Panc1 (cell line): ENCODE results near the gene COX15.

Experiments
- POLR2AphosphoS5 ChIP-seq: IDR thresholded peaks from 2 replicates; pipeline ENCODE4 v1.6.1; 2012; ENCODE audit warnings: mild to moderate bottlenecking, low read depth, low read length, moderate library complexity
- SIN3A ChIP-seq: IDR thresholded peaks from 2 replicates; pipeline ENCODE4 v1.6.1; 2012; ENCODE audit warnings: low read depth, mild to moderate bottlenecking, low read length, moderate library complexity, borderline replicate concordance; ENCODE audit not compliant: insufficient read depth
- TF ChIP-seq, protein P1 (sequence below), 2 experiments: IDR thresholded peaks; 2 replicates each; pipeline ENCODE4 v1.6.1; 2011 to 2012; ENCODE audit warnings: low read depth in 2 of 2, control low read depth in 1 of 2, low read length in 1 of 2, mild to moderate bottlenecking in 1 of 2, moderate library complexity in 1 of 2; ENCODE audit not compliant: insufficient read depth in 1 of 2
- TF ChIP-seq, protein P2 (sequence below): fragments of 450-650 bp; IDR thresholded peaks from 2 replicates; pipeline ENCODE4 v1.5.1; 2017; ENCODE audit warnings: mild to moderate bottlenecking

- TF ChIP-seq, protein P1, sequence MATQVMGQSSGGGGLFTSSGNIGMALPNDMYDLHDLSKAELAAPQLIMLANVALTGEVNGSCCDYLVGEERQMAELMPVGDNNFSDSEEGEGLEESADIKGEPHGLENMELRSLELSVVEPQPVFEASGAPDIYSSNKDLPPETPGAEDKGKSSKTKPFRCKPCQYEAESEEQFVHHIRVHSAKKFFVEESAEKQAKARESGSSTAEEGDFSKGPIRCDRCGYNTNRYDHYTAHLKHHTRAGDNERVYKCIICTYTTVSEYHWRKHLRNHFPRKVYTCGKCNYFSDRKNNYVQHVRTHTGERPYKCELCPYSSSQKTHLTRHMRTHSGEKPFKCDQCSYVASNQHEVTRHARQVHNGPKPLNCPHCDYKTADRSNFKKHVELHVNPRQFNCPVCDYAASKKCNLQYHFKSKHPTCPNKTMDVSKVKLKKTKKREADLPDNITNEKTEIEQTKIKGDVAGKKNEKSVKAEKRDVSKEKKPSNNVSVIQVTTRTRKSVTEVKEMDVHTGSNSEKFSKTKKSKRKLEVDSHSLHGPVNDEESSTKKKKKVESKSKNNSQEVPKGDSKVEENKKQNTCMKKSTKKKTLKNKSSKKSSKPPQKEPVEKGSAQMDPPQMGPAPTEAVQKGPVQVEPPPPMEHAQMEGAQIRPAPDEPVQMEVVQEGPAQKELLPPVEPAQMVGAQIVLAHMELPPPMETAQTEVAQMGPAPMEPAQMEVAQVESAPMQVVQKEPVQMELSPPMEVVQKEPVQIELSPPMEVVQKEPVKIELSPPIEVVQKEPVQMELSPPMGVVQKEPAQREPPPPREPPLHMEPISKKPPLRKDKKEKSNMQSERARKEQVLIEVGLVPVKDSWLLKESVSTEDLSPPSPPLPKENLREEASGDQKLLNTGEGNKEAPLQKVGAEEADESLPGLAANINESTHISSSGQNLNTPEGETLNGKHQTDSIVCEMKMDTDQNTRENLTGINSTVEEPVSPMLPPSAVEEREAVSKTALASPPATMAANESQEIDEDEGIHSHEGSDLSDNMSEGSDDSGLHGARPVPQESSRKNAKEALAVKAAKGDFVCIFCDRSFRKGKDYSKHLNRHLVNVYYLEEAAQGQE (IDR thresholded peaks at IDR 0.05; ENCODE audit: insufficient read depth in 1 of 2, low read depth in 2 of 2, low read length in 1 of 2), result no peak
- TF ChIP-seq, protein P2, sequence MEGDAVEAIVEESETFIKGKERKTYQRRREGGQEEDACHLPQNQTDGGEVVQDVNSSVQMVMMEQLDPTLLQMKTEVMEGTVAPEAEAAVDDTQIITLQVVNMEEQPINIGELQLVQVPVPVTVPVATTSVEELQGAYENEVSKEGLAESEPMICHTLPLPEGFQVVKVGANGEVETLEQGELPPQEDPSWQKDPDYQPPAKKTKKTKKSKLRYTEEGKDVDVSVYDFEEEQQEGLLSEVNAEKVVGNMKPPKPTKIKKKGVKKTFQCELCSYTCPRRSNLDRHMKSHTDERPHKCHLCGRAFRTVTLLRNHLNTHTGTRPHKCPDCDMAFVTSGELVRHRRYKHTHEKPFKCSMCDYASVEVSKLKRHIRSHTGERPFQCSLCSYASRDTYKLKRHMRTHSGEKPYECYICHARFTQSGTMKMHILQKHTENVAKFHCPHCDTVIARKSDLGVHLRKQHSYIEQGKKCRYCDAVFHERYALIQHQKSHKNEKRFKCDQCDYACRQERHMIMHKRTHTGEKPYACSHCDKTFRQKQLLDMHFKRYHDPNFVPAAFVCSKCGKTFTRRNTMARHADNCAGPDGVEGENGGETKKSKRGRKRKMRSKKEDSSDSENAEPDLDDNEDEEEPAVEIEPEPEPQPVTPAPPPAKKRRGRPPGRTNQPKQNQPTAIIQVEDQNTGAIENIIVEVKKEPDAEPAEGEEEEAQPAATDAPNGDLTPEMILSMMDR, result no peak
- no peak for TF ChIP-seq POLR2AphosphoS5
- TF ChIP-seq SIN3A, result no peak
Observed at GRCh38 chr10:99714446-99714845, 17.5 kb downstream of the COX15 start.
